ENCODE results near the gene SDF2. TPM values are rescaled to one million over a fixed set of nuclear protein-coding genes. Genes with fewer than 3 reads are reported as not detected.

The SDF2 gene
- total and polyA plus RNA-seq, 2 experiments from 2014 or later: 52.3 to 88.4 TPM

DNA sequence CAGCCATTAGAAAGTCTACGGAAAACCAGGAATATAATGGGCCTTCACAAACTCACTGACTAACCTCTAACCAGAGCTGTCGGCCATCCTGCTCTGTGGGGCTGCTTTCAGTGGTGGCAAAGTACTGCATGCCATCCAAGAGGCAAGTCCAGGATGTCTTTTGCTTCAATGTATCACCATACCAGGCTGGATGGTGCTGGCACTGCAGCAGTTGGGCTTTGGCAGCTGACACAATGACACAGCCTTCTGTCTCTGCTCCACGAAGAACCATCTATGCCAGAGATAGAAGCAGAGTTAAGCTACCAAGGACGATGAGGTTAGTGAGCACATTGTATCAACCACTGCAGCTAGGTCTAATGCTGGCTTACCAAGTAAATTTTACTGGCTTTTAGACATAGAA lies 38.0 kb downstream of the SDF2 start:
- H3K9ac ChIP-seq: no peak overlapping the region
- TF ChIP-seq EZH2phosphoT487 (IDR thresholded peaks at IDR 0.05; ENCODE audit: insufficient read depth, low read depth): no peak
- no peak for TF ChIP-seq EZH2 (IDR thresholded peaks at IDR 0.05; ENCODE audit: insufficient read depth, poor library complexity, severe bottlenecking)
- H2AFZ ChIP-seq: no peak overlapping the region
- WGBS, 2 experiments (ENCODE audit: low coverage in 1 of 2, low lambda C conversion rate in 2 of 2, missing lambda C conversion rate in 2 of 2): 78 to 81% methylated on average over 4 of the region's 4 CpGs
- in situ Hi-C loops (cut with MboI): no loop called here
- no peak overlapping the region for H3K4me3 ChIP-seq
- no peaks in the 10 kb centered on the region for H3K9me3 ChIP-seq (ENCODE audit: low read depth)
- H4K20me1 ChIP-seq (ENCODE audit: insufficient read depth): no peaks in the 10 kb centered on the region
- no peaks in the 10 kb centered on the region for H3F3A ChIP-seq (ENCODE audit: insufficient read depth)
- H3K79me2 ChIP-seq (ENCODE audit: insufficient read depth): no peaks in the 10 kb centered on the region
- no peaks in the 10 kb centered on the region for H3K9me2 ChIP-seq (ENCODE audit: insufficient read depth)
- no peak overlapping the region for H3K4me2 ChIP-seq (ENCODE audit: unreplicated experiment)
- H3K4me1 ChIP-seq (ENCODE audit: insufficient read depth): no peaks in the 10 kb centered on the region
- H3K36me3 ChIP-seq (ENCODE audit: low read depth): peaks cover 66% of the 10 kb centered on the region
- H3K27ac ChIP-seq: no peak overlapping the region
- H3K27me3 ChIP-seq (replicated peaks; ENCODE audit: insufficient read depth): no peaks in the 10 kb centered on the region
- DNase-seq: no peak

DNA sequence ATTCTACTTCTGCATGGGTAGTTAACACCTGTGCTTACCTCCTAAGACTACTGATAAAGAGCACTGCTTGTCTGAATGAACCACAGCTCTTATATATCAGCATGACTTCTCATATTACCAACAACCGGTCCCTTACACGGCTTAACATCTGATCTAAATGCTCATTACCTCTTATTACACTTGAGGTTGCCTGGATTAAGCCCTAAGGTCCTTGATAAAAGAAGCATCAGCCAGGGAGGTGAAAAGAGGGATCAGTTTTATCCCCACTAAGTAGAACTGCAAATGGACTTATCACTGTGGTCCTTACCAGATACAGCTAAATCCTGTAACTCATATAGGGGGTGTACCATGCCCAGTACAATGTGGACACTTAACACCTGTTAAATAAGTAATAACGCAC lies 39.5 kb downstream of the SDF2 start:
- Histone ChIP-seq H3K4me1 (ENCODE audit: insufficient read depth) (no peaks in the 10 kb centered on the region), H3K9me2 (ENCODE audit: insufficient read depth) (no peaks in the 10 kb centered on the region), H3K9me3 (ENCODE audit: low read depth) (no peaks in the 10 kb centered on the region), H3K27ac (no peak overlapping the region), H3K9ac (no peak overlapping the region), H3F3A (ENCODE audit: insufficient read depth) (peaks cover 4% of the 10 kb centered on the region; the same call in 1 of the 2 replicates), H3K27me3 (replicated peaks; ENCODE audit: insufficient read depth) (no peaks in the 10 kb centered on the region), H4K20me1 (ENCODE audit: insufficient read depth) (no peaks in the 10 kb centered on the region), H3K36me3 (ENCODE audit: low read depth) (peaks cover 73% of the 10 kb centered on the region), H2AFZ (no peak overlapping the region), H3K4me2 (ENCODE audit: unreplicated experiment) (no peak overlapping the region), H3K79me2 (ENCODE audit: insufficient read depth) (no peaks in the 10 kb centered on the region), H3K4me3 (no peak overlapping the region)
- in situ Hi-C loops (cut with MboI): no loop called here
- TF ChIP-seq EZH2 (IDR thresholded peaks at IDR 0.05; ENCODE audit: insufficient read depth, poor library complexity, severe bottlenecking) (no peak), EZH2phosphoT487 (IDR thresholded peaks at IDR 0.05; ENCODE audit: insufficient read depth, low read depth) (no peak)
- WGBS, 2 experiments (ENCODE audit: low coverage in 1 of 2, low lambda C conversion rate in 2 of 2, missing lambda C conversion rate in 2 of 2): 87% methylated on average over 3 of the region's 3 CpGs
- no peak for DNase-seq

DNA sequence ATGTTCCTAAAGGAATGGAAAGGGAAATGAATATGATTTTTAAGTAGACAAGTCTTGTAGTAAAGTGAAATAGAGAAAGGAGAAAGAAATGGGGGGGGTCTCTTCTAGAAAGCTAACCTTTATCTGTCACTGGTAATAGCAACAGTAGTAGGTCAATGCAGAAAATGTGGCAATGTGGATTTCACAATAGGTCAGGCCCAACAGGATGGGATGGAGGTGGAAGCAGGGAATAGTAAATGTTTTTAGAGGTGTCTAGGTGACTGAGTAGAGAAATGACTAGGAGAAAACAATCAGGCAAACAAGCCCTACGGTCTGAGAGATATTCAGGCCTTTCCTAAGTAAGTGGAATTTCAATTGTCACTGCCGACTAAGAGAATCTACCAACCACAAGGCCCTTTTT lies 41.7 kb downstream of the SDF2 start:
- Histone ChIP-seq H3K9me2 (ENCODE audit: insufficient read depth) (no peaks in the 10 kb centered on the region), H3K4me2 (ENCODE audit: unreplicated experiment) (no peak overlapping the region), H3K4me3 (no peak overlapping the region), H3F3A (ENCODE audit: insufficient read depth) (peaks cover 5% of the 10 kb centered on the region; the same call in 1 of the 2 replicates), H3K4me1 (ENCODE audit: insufficient read depth) (no peaks in the 10 kb centered on the region), H3K27ac (no peak overlapping the region), H3K36me3 (ENCODE audit: low read depth) (peaks cover 93% of the 10 kb centered on the region), H3K9me3 (ENCODE audit: low read depth) (no peaks in the 10 kb centered on the region), H4K20me1 (ENCODE audit: insufficient read depth) (no peaks in the 10 kb centered on the region), H3K9ac (no peak overlapping the region), H2AFZ (no peak overlapping the region), H3K79me2 (ENCODE audit: insufficient read depth) (no peaks in the 10 kb centered on the region), H3K27me3 (replicated peaks; ENCODE audit: insufficient read depth) (no peaks in the 10 kb centered on the region)
- in situ Hi-C loops (cut with MboI): no loop called here
- no peak for TF ChIP-seq EZH2 (IDR thresholded peaks at IDR 0.05; ENCODE audit: insufficient read depth, poor library complexity, severe bottlenecking)
- no peak for TF ChIP-seq EZH2phosphoT487 (IDR thresholded peaks at IDR 0.05; ENCODE audit: insufficient read depth, low read depth)
- no peak for DNase-seq
- WGBS, 2 experiments (ENCODE audit: low coverage in 1 of 2, low lambda C conversion rate in 2 of 2, missing lambda C conversion rate in 2 of 2): 92 to 98% methylated on average over 2 of the region's 2 CpGs

DNA sequence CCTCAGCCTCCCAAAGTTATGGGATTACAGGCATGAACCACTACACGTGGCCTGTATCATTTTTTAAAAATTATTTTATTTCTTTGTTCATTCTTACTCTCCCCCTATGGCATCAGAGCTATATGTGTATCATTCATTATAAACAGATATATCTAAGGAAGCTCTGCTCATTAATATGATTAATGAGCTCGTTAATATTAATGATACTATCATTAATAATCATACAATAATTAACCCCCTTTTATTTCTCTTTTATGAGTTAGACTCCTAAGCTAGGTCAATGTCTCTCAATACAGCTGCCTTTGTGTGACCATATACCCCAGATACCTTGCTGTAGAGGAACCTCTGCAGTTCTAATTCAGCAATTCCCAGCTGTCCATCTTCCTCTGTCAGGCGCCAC lies 43.2 kb downstream of the SDF2 start:
- TF ChIP-seq EZH2 (IDR thresholded peaks at IDR 0.05; ENCODE audit: insufficient read depth, poor library complexity, severe bottlenecking) (no peak), EZH2phosphoT487 (IDR thresholded peaks at IDR 0.05; ENCODE audit: insufficient read depth, low read depth) (no peak)
- peaks cover 91% of the 10 kb centered on the region for H3K36me3 ChIP-seq (ENCODE audit: low read depth)
- H3K9me2 ChIP-seq (ENCODE audit: insufficient read depth): no peaks in the 10 kb centered on the region
- H3K9ac ChIP-seq: no peak overlapping the region
- no peaks in the 10 kb centered on the region for H3K79me2 ChIP-seq (ENCODE audit: insufficient read depth)
- no peaks in the 10 kb centered on the region for H3K27me3 ChIP-seq (replicated peaks; ENCODE audit: insufficient read depth)
- no peak overlapping the region for H3K4me3 ChIP-seq
- H2AFZ ChIP-seq: no peak overlapping the region
- no peaks in the 10 kb centered on the region for H4K20me1 ChIP-seq (ENCODE audit: insufficient read depth)
- in situ Hi-C loops (cut with MboI): no loop called here
- H3K4me1 ChIP-seq (ENCODE audit: insufficient read depth): no peaks in the 10 kb centered on the region
- H3F3A ChIP-seq (ENCODE audit: insufficient read depth): peaks cover 5% of the 10 kb centered on the region; the same call in 1 of the 2 replicates
- H3K4me2 ChIP-seq (ENCODE audit: unreplicated experiment): no peak overlapping the region
- 99% methylated on average over 3 of the region's 3 CpGs for WGBS, 2 experiments (ENCODE audit: low coverage in 1 of 2, low lambda C conversion rate in 2 of 2, missing lambda C conversion rate in 2 of 2)
- DNase-seq: no peak
- no peak overlapping the region for H3K27ac ChIP-seq
- no peaks in the 10 kb centered on the region for H3K9me3 ChIP-seq (ENCODE audit: low read depth)

DNA sequence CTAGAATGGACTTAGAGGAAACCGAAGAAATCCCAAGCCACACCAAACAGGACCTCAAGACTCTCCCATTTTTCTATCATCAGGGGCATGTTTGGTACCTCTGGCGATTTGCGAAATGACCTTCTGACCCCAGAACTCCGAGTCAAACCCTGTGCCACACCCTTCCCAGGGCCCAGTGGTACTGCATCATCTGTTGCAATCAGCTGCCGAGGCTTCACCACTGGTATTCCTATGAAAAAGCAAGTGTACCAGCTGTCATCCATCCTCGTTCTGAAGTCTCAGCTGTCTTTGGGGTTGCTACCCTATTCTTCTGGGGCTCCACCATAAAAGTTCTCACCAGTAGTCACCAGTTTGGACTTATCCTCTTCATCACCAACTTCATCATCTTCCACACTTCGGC lies 45.4 kb downstream of the SDF2 start:
- Histone ChIP-seq H2AFZ (no peak overlapping the region), H3K9me3 (ENCODE audit: low read depth) (no peaks in the 10 kb centered on the region), H3K4me1 (ENCODE audit: insufficient read depth) (no peaks in the 10 kb centered on the region), H3K9ac (no peak overlapping the region), H3F3A (ENCODE audit: insufficient read depth) (peaks cover 5% of the 10 kb centered on the region; the same call in 1 of the 2 replicates), H4K20me1 (ENCODE audit: insufficient read depth) (no peaks in the 10 kb centered on the region), H3K4me3 (no peak overlapping the region), H3K79me2 (ENCODE audit: insufficient read depth) (no peaks in the 10 kb centered on the region), H3K27me3 (replicated peaks; ENCODE audit: insufficient read depth) (no peaks in the 10 kb centered on the region), H3K9me2 (ENCODE audit: insufficient read depth) (no peaks in the 10 kb centered on the region), H3K27ac (no peak overlapping the region), H3K36me3 (ENCODE audit: low read depth) (peaks cover 69% of the 10 kb centered on the region), H3K4me2 (ENCODE audit: unreplicated experiment) (no peak overlapping the region)
- WGBS, 2 experiments (ENCODE audit: low coverage in 1 of 2, low lambda C conversion rate in 2 of 2, missing lambda C conversion rate in 2 of 2): 85% methylated on average over 7 of the region's 7 CpGs
- no peak for DNase-seq
- in situ Hi-C loops (cut with MboI): no loop called here
- TF ChIP-seq EZH2phosphoT487 (IDR thresholded peaks at IDR 0.05; ENCODE audit: insufficient read depth, low read depth): no peak
- no peak for TF ChIP-seq EZH2 (IDR thresholded peaks at IDR 0.05; ENCODE audit: insufficient read depth, poor library complexity, severe bottlenecking)

All from GM23248 (cell line).